ENCODE results near the gene KCNQ1. TPM values are rescaled to one million over a fixed set of nuclear protein-coding genes. Genes with fewer than 3 reads are reported as not detected.
A peak's percentile ranks its signal among the peaks of the same experiment; 100 is the strongest.

The KCNQ1 gene
- total and polyA plus RNA-seq, 2 of the 13 experiments (the other 11 are each of a cell fraction or from before 2014, with no cell fraction given) = 0.02 to 0.08 TPM

GRCh38 chr11:2563213-2564007 is 118.6 kb downstream of the KCNQ1 start (continued):
- TF ChIP-seq PPARG (CRISPR knock-in tag; conservative IDR thresholded peaks at IDR 0.05) (peak; percentile 61), DPF2 (CRISPR knock-in tag; IDR thresholded peaks at IDR 0.05; ENCODE audit: borderline replicate concordance, low read depth) (peak; percentile 82), MZF1 (CRISPR knock-in tag; IDR thresholded peaks at IDR 0.05; ENCODE audit: borderline replicate concordance) (no peak), CEBPB (IDR thresholded peaks at IDR 0.05; ENCODE audit: borderline replicate concordance, low read depth, low read length) (peak; percentile 93), NR1H2 (CRISPR knock-in tag; IDR thresholded peaks at IDR 0.05; ENCODE audit: borderline replicate concordance, low read depth) (no peak), ZBTB34 (CRISPR knock-in tag; IDR thresholded peaks at IDR 0.05) (peak; percentile 64; the same call in 1 of the 2 replicates), ELF4 (CRISPR knock-in tag; IDR thresholded peaks at IDR 0.05; ENCODE audit: borderline replicate concordance) (peak; percentile 31; the same call in 1 of the 2 replicates), FOXJ3 (CRISPR knock-in tag; IDR thresholded peaks at IDR 0.05; ENCODE audit: borderline replicate concordance) (peak; percentile 57; the same call in 1 of the 2 replicates), ZBTB44 (CRISPR knock-in tag; IDR thresholded peaks at IDR 0.05) (no peak), ZFY (CRISPR knock-in tag; IDR thresholded peaks at IDR 0.05) (peak; percentile 46), ZNF18 (CRISPR knock-in tag; IDR thresholded peaks at IDR 0.05; ENCODE audit: insufficient replicate concordance) (peak; percentile 3), HDAC2 (CRISPR knock-in tag; IDR thresholded peaks at IDR 0.05) (peak; percentile 82), ZNF121 (CRISPR knock-in tag; IDR thresholded peaks at IDR 0.05) (no peak), CC2D1A (CRISPR knock-in tag; IDR thresholded peaks at IDR 0.05) (no peak), TRAFD1 (CRISPR knock-in tag; IDR thresholded peaks at IDR 0.05; ENCODE audit: borderline replicate concordance) (no peak), PREB (CRISPR knock-in tag; IDR thresholded peaks at IDR 0.05) (no peak), ZNF773 (CRISPR knock-in tag; IDR thresholded peaks at IDR 0.05; ENCODE audit: borderline replicate concordance) (no peak), DMTF1 (CRISPR knock-in tag; IDR thresholded peaks at IDR 0.05) (no peak)

All from HepG2 (cell line).